Measurements from ENCODE around the gene CDK5R2. TPM values are rescaled to one million over a fixed set of nuclear protein-coding genes. Genes with fewer than 3 reads are reported as not detected.
A peak's percentile ranks its signal among the peaks of the same experiment; 100 is the strongest.
"Not testable (repeated sequence)": the region's sequence is repeated elsewhere in the genome, so short reads cannot be mapped to it uniquely, and the experiment has no call there.

CDK5R2 gene
- total RNA-seq, 1 experiment from 2014 or later = 1.3 TPM

GRCh38 chr2:218927422-218927821, 32.0 kb upstream of the CDK5R2 start:
- intact Hi-C loops (cut with micrococcal nuclease; ENCODE audit: unreplicated experiment) (no loop called here), in situ Hi-C loops (cut with HindIII; ENCODE audit: low pct_unique_long_range_greater_than_20kb, low sequenced_read_pairs) (no loop called here)
- TF ChIP-seq SIN3A (IDR thresholded peaks at IDR 0.05; ENCODE audit: borderline replicate concordance, insufficient read depth, low read depth, low read length) (no peak), TCF7L2 (IDR thresholded peaks at IDR 0.05; ENCODE audit: low read depth, low read length) (no peak), POLR2AphosphoS5 (IDR thresholded peaks at IDR 0.05; ENCODE audit: low read depth, low read length) (no peak)
- TF ChIP-seq, protein P1, sequence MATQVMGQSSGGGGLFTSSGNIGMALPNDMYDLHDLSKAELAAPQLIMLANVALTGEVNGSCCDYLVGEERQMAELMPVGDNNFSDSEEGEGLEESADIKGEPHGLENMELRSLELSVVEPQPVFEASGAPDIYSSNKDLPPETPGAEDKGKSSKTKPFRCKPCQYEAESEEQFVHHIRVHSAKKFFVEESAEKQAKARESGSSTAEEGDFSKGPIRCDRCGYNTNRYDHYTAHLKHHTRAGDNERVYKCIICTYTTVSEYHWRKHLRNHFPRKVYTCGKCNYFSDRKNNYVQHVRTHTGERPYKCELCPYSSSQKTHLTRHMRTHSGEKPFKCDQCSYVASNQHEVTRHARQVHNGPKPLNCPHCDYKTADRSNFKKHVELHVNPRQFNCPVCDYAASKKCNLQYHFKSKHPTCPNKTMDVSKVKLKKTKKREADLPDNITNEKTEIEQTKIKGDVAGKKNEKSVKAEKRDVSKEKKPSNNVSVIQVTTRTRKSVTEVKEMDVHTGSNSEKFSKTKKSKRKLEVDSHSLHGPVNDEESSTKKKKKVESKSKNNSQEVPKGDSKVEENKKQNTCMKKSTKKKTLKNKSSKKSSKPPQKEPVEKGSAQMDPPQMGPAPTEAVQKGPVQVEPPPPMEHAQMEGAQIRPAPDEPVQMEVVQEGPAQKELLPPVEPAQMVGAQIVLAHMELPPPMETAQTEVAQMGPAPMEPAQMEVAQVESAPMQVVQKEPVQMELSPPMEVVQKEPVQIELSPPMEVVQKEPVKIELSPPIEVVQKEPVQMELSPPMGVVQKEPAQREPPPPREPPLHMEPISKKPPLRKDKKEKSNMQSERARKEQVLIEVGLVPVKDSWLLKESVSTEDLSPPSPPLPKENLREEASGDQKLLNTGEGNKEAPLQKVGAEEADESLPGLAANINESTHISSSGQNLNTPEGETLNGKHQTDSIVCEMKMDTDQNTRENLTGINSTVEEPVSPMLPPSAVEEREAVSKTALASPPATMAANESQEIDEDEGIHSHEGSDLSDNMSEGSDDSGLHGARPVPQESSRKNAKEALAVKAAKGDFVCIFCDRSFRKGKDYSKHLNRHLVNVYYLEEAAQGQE (IDR thresholded peaks at IDR 0.05; ENCODE audit: insufficient read depth in 1 of 2, low read depth in 2 of 2, low read length in 1 of 2) = no peak
- TF ChIP-seq, protein P2, sequence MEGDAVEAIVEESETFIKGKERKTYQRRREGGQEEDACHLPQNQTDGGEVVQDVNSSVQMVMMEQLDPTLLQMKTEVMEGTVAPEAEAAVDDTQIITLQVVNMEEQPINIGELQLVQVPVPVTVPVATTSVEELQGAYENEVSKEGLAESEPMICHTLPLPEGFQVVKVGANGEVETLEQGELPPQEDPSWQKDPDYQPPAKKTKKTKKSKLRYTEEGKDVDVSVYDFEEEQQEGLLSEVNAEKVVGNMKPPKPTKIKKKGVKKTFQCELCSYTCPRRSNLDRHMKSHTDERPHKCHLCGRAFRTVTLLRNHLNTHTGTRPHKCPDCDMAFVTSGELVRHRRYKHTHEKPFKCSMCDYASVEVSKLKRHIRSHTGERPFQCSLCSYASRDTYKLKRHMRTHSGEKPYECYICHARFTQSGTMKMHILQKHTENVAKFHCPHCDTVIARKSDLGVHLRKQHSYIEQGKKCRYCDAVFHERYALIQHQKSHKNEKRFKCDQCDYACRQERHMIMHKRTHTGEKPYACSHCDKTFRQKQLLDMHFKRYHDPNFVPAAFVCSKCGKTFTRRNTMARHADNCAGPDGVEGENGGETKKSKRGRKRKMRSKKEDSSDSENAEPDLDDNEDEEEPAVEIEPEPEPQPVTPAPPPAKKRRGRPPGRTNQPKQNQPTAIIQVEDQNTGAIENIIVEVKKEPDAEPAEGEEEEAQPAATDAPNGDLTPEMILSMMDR (IDR thresholded peaks at IDR 0.05) = no peak
- ChIA-PET POLR2A (no interaction called here), CTCF (no interaction called here)
- no peak overlapping the region for H3K27ac ChIP-seq (ENCODE audit: low read length)
- no TSS peak for BruUV-seq (replicated peaks)
- DNase-seq (ENCODE audit: low read depth, low spot score) (no peak), ATAC-seq (no peak)
- no peak overlapping the region for H3K4me3 ChIP-seq (ENCODE audit: low read depth in 2 of 2, low read length in 2 of 2)
- no peaks in the 10 kb centered on the region for H3K36me3 ChIP-seq (ENCODE audit: control insufficient read depth, insufficient read depth, low read length)
- H3K27me3 ChIP-seq (ENCODE audit: control insufficient read depth, insufficient read depth, low read length) = no peaks in the 10 kb centered on the region
- no peaks in the 10 kb centered on the region for H3K4me1 ChIP-seq (ENCODE audit: control insufficient read depth, insufficient read depth, low read length)
- no peaks in the 10 kb centered on the region for H3K9me3 ChIP-seq (ENCODE audit: control insufficient read depth, insufficient read depth, low read depth, low read length)

GRCh38 chr2:218927876-218928275, 31.6 kb upstream of the CDK5R2 start:
- TF ChIP-seq SIN3A (IDR thresholded peaks at IDR 0.05; ENCODE audit: borderline replicate concordance, insufficient read depth, low read depth, low read length) (no peak), POLR2AphosphoS5 (IDR thresholded peaks at IDR 0.05; ENCODE audit: low read depth, low read length) (no peak), TCF7L2 (IDR thresholded peaks at IDR 0.05; ENCODE audit: low read depth, low read length) (no peak)
- TF ChIP-seq, protein P2 (IDR thresholded peaks at IDR 0.05) = no peak
- TF ChIP-seq, protein P1 (IDR thresholded peaks at IDR 0.05; ENCODE audit: insufficient read depth in 1 of 2, low read depth in 2 of 2, low read length in 1 of 2) = no peak
- DNase-seq (ENCODE audit: low read depth, low spot score) (no peak), ATAC-seq (no peak)
- Histone ChIP-seq H3K4me3 (ENCODE audit: low read depth in 2 of 2, low read length in 2 of 2) (no peak overlapping the region), H3K27me3 (ENCODE audit: control insufficient read depth, insufficient read depth, low read length) (no peaks in the 10 kb centered on the region), H3K9me3 (ENCODE audit: control insufficient read depth, insufficient read depth, low read depth, low read length) (no peaks in the 10 kb centered on the region), H3K36me3 (ENCODE audit: control insufficient read depth, insufficient read depth, low read length) (no peaks in the 10 kb centered on the region), H3K4me1 (ENCODE audit: control insufficient read depth, insufficient read depth, low read length) (no peaks in the 10 kb centered on the region), H3K27ac (ENCODE audit: low read length) (no peak overlapping the region)
- POLR2A ChIA-PET = no interaction called here
- CTCF ChIA-PET = no interaction called here
- intact Hi-C loops (cut with micrococcal nuclease; ENCODE audit: unreplicated experiment) (no loop called here), in situ Hi-C loops (cut with HindIII; ENCODE audit: low pct_unique_long_range_greater_than_20kb, low sequenced_read_pairs) (no loop called here)
- BruUV-seq (replicated peaks) = no TSS peak

- H3K36me3 ChIP-seq (ENCODE audit: control insufficient read depth, insufficient read depth, low read length); H3K27ac ChIP-seq (ENCODE audit: low read length); CTCF ChIA-PET; in situ Hi-C loops (cut with HindIII; ENCODE audit: low pct_unique_long_range_greater_than_20kb, low sequenced_read_pairs); DNase-seq (ENCODE audit: low read depth, low spot score); H3K4me1 ChIP-seq (ENCODE audit: control insufficient read depth, insufficient read depth, low read length); BruUV-seq (replicated peaks); H3K27me3 ChIP-seq (ENCODE audit: control insufficient read depth, insufficient read depth, low read length); H3K4me3 ChIP-seq (ENCODE audit: low read depth in 2 of 2, low read length in 2 of 2); H3K9me3 ChIP-seq (ENCODE audit: control insufficient read depth, insufficient read depth, low read depth, low read length); intact Hi-C loops (cut with micrococcal nuclease; ENCODE audit: unreplicated experiment); POLR2A ChIA-PET: not testable (repeated sequence)
- peak; percentile 30; the same call in 1 of the 2 replicates for ATAC-seq
Observed at GRCh38 chr2:218930488-218930887, 29.0 kb upstream of the CDK5R2 start.

DNA sequence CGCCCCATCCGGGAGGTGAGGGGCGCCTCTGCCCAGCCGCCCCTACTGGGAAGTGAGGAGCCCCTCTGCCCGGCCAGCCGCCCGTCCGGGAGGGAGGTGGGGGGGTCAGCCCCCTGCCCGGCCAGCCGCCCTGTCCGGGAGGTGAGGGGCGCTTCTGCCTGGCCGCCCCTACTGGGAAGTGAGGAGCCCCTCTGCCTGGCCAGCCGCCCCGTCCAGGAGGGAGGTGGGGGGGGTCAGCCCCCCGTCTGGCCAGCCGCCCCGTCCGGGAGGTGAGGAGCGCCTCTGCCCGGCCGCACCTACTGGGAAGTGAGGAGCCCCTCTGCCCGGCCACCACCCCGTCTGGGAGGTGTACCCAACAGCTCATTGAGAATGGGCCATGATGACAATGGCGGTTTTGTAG, 27.7 kb upstream of the CDK5R2 start:
- H3K4me3 ChIP-seq (ENCODE audit: low read depth in 2 of 2, low read length in 2 of 2); DNase-seq (ENCODE audit: low read depth, low spot score); in situ Hi-C loops (cut with HindIII; ENCODE audit: low pct_unique_long_range_greater_than_20kb, low sequenced_read_pairs); ATAC-seq; H3K9me3 ChIP-seq (ENCODE audit: control insufficient read depth, insufficient read depth, low read depth, low read length); intact Hi-C loops (cut with micrococcal nuclease; ENCODE audit: unreplicated experiment); H3K4me1 ChIP-seq (ENCODE audit: control insufficient read depth, insufficient read depth, low read length); H3K36me3 ChIP-seq (ENCODE audit: control insufficient read depth, insufficient read depth, low read length); CTCF ChIA-PET; H3K27me3 ChIP-seq (ENCODE audit: control insufficient read depth, insufficient read depth, low read length); H3K27ac ChIP-seq (ENCODE audit: low read length); POLR2A ChIA-PET; BruUV-seq (replicated peaks): not testable (repeated sequence)

Data from Panc1 (cell line).